Body of pancreas (tissue), 4 donors: Measurements from ENCODE around the gene EEF1G. TPM values are rescaled to one million over a fixed set of nuclear protein-coding genes. Genes with fewer than 3 reads are reported as not detected.

Experiments
- ATAC-seq: fragments of 150-250 bp; one replicate; pipeline ENCODE4 v1.9.1; 2016
- DNase-seq, 4 donors: peaks; one replicate each; pipeline ENCODE4 v3.0.0-alpha.2; 2019
- H3K27ac ChIP-seq, 4 donors: fragments of 200-600 bp; sonication (generic); 1 replicate in 3 of 4; 2 replicates in 1 of 4; pipeline versions ENCODE4 v1.5.1 to v1.6.1; 2016 to 2019; ENCODE audit warnings: mild to moderate bottlenecking in 1 of 4, mixed read lengths in 1 of 4, moderate library complexity in 1 of 4
- H3K27me3 ChIP-seq, 2 donors: fragments of 200-600 bp; sonication (generic); one replicate each; pipeline ENCODE4 v1.6.0; 2016; ENCODE audit warnings: mild to moderate bottlenecking in 1 of 2
- H3K36me3 ChIP-seq, 2 donors: fragments of 200-600 bp; sonication (generic); replicated peaks in 1 of 2; 2 replicates each; pipeline ENCODE4 v1.5.1; 2016; ENCODE audit warnings: low read depth in 2 of 2; ENCODE audit not compliant: insufficient read depth in 1 of 2
- H3K4me1 ChIP-seq: fragments of 200-600 bp; sonication (generic); one replicate; pipeline ENCODE4 v1.6.0; 2016
- H3K4me3 ChIP-seq, 2 donors: fragments of 200-600 bp; sonication (generic); 1 replicate in 1 of 2; 2 replicates in 1 of 2; pipeline ENCODE4 v1.5.1; 2016 to 2019
- H3K9me3 ChIP-seq, 3 donors: fragments of 200-600 bp; sonication (generic); 1 replicate in 2 of 3; 2 replicates in 1 of 3; pipeline ENCODE4 v1.5.1; 2016
- CTCF ChIP-seq, 7 experiments: fragments of 450-650 bp in 4 of 7; fragments of 200-600 bp in 3 of 7; sonication (generic) in 3 of 7; IDR thresholded peaks; one replicate each; pipeline ENCODE4 v1.5.1; 2016 to 2019; ENCODE audit warnings: antibody characterized with exemption in 7 of 7
- POLR2A ChIP-seq, 3 donors: fragments of 450-650 bp; IDR thresholded peaks; one replicate each; pipeline ENCODE4 v1.6.1; 2016; ENCODE audit warnings: antibody characterized with exemption in 3 of 3, mild to moderate bottlenecking in 2 of 3
- WGBS, 2 donors: methylation state at CpG; one replicate each; pipeline ENCODE4 v1.1.5; 2017; 5-methylcytosine and 5-hydroxymethylcytosine counted together
- intact Hi-C: fragments of 100-400 bp; cut with DNase I; formaldehyde crosslinking; loops from one replicate; pipeline ENCODE4 v1.15.1; 2023
- total RNA-seq, 2 donors: library from RNA; depleted of rRNA; stranded (reverse); fragments of >200 nt; gene quantifications; one replicate each; pipeline ENCODE4 v1.1.0, GENCODE V29; 2016

Gene EEF1G
- total RNA-seq, 2 donors from 2014 or later = 893 to 1,161 TPM

DNA sequence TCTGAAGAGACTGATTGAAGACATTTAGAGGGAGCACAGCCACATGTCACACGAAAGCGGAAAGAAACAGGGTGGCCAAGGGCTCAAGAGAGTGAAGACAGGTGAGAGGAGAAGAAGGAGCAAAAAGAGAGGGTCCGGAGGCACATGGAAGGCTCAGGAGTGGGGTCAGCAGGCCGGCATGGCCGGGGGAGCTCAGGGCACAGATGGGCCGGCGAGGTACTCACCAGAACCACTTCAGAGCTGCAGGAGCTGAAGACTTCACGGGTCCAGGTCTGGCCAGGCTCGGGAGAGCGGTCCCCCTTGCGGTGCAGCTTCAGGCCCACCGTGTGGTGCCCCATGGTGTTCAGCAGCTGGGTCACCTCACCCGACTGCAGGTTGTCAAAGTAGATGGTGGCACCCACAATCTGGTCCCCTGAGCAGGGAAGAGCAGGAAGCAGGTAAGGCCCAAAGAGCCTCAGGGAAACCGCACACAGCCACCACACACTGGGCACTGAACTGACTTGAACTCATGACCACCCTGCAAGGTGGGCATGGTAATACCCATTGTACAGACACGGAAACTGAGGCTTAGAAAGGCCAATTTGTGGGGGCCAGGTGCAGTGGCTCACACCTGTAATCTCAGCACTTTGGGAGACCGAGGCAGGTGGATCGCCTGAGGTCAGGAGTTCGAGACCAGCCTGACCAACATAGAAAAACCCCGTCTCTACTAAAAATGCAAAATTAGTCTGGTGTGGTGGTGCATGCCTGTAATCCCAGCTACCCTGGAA lies 38.7 kb downstream of the EEF1G start:
- ATAC-seq (no peak), DNase-seq (no peak)
- intact Hi-C loops = no loop called here
- 87 to 90% methylated on average over 11 to 18 of the region's 19 CpGs for WGBS, 2 donors
- Histone ChIP-seq H3K4me3 (no peak overlapping the region), H3K4me1 (peaks cover 13% of the 10 kb centered on the region), H3K36me3 (peaks cover 4 to 9% of the 10 kb centered on the region in 2 donors), H3K9me3 (no peaks in the 10 kb centered on the region), H3K27ac (no peak overlapping the region), H3K27me3 (no peaks in the 10 kb centered on the region)
- no peak for TF ChIP-seq CTCF (IDR thresholded peaks at IDR 0.05)
- TF ChIP-seq POLR2A (IDR thresholded peaks at IDR 0.05) = no peak

- TF ChIP-seq POLR2A (IDR thresholded peaks at IDR 0.05) (no peak), CTCF (IDR thresholded peaks at IDR 0.05) (no peak)
- Histone ChIP-seq H3K27ac (no peak overlapping the region), H3K4me1 (no peaks in the 10 kb centered on the region), H3K27me3 (no peaks in the 10 kb centered on the region), H3K9me3 (no peaks in the 10 kb centered on the region), H3K4me3 (no peak overlapping the region), H3K36me3 (peaks cover 4 to 9% of the 10 kb centered on the region in 2 donors)
- intact Hi-C loops = no loop called here
- no peak for ATAC-seq
- 78 to 79% methylated on average over 2 of the region's 2 CpGs for WGBS, 2 donors
- no peak for DNase-seq
Observed at GRCh38 chr11:62532096-62532495, 41.6 kb downstream of the EEF1G start.

DNA sequence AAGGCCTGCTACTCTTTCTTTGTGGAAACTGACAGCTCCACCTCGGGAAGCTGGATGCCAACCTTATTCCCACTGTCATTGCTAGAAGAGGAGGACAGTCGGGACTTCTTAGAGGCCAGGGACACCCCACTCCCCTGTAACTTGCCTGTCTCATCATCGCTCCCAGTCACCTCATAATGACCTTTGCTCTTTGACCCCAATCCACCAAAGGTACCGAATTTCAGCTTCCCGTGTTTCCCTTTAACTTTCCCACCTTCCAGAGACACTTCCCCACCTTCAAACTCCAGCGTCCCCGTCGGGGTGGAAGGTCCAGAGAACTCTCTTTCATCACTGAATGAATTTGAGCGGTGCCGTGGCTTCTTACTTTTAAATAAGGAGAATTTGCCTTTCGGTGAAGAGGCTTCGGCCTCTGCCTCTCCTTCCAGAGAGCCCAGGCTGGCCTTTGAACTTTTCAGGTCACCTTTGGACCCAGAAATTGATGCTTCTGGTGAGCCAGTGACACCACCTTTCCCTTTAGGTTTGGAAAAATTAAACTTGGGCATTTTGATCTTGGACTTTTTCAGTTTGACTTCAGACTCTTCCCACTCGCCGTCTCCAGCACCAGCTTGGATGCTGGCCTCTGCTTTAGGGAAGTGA lies 56.8 kb downstream of the EEF1G start:
- Histone ChIP-seq H3K9me3 (no peaks in the 10 kb centered on the region), H3K4me3 (no peak overlapping the region), H3K4me1 (no peaks in the 10 kb centered on the region), H3K27ac (no peak overlapping the region), H3K36me3 (no peaks in the 10 kb centered on the region), H3K27me3 (no peaks in the 10 kb centered on the region)
- TF ChIP-seq POLR2A (IDR thresholded peaks at IDR 0.05) (no peak), CTCF (IDR thresholded peaks at IDR 0.05) (no peak)
- WGBS, 2 donors = 84 to 86% methylated on average over 14 of the region's 14 CpGs
- ATAC-seq (no peak), DNase-seq (no peak)
- intact Hi-C loops = no loop called here

- Histone ChIP-seq H3K4me3 (no peak overlapping the region), H3K36me3 (no peaks in the 10 kb centered on the region), H3K4me1 (peaks cover 7% of the 10 kb centered on the region), H3K27me3 (no peaks in the 10 kb centered on the region), H3K27ac (no peak overlapping the region), H3K9me3 (no peaks in the 10 kb centered on the region)
- intact Hi-C loops = no loop called here
- WGBS, 2 donors = 63 to 74% methylated on average over 5 to 6 of the region's 7 CpGs
- TF ChIP-seq CTCF (IDR thresholded peaks at IDR 0.05) (no peak), POLR2A (IDR thresholded peaks at IDR 0.05) (no peak)
- ATAC-seq (no peak), DNase-seq (no peak)
Observed at GRCh38 chr11:62514151-62514550, 59.5 kb downstream of the EEF1G start.
